ENCODE measurements around the gene XRRA1.
A peak's percentile ranks its signal among the peaks of the same experiment; 100 is the strongest.

Gene XRRA1

GRCh38 chr11:74937696-74938475 is 11.0 kb downstream of the XRRA1 start:
- no peak overlapping the region for H3K4me3 ChIP-seq (ENCODE audit: low read length)
- peak; percentile 40 for DNase-seq (ENCODE audit: low read depth)
- no peak for TF ChIP-seq CTCF (IDR thresholded peaks at IDR 0.05; ENCODE audit: insufficient read depth, low read depth, low read length, missing control alignments)

- H3K4me3 ChIP-seq (ENCODE audit: low read length), result no peak overlapping the region
- no peak for TF ChIP-seq CTCF (IDR thresholded peaks at IDR 0.05; ENCODE audit: insufficient read depth, low read depth, low read length, missing control alignments)
- no peak for DNase-seq (ENCODE audit: low read depth)
These were observed 11.9 kb downstream of the XRRA1 start for GRCh38 chr11:74936976-74937375.

GRCh38 chr11:74936087-74936486 is 12.8 kb downstream of the XRRA1 start:
- H3K4me3 ChIP-seq (ENCODE audit: low read length), result no peak overlapping the region
- TF ChIP-seq CTCF (IDR thresholded peaks at IDR 0.05; ENCODE audit: insufficient read depth, low read depth, low read length, missing control alignments), result no peak
- DNase-seq (ENCODE audit: low read depth), result no peak

- H3K4me3 ChIP-seq (ENCODE audit: low read length), result no peak overlapping the region
- no peak for DNase-seq (ENCODE audit: low read depth)
- TF ChIP-seq CTCF (IDR thresholded peaks at IDR 0.05; ENCODE audit: insufficient read depth, low read depth, low read length, missing control alignments), result no peak
These were observed 13.6 kb downstream of the XRRA1 start for GRCh38 chr11:74935285-74935684.

GRCh38 chr11:74933765-74934164 is 15.1 kb downstream of the XRRA1 start:
- no peak overlapping the region for H3K4me3 ChIP-seq (ENCODE audit: low read length)

GRCh38 chr11:74932797-74933196 is 16.1 kb downstream of the XRRA1 start:
- no peak for TF ChIP-seq CTCF (IDR thresholded peaks at IDR 0.05; ENCODE audit: insufficient read depth, low read depth, low read length, missing control alignments)
- peak; percentile 88 for DNase-seq (ENCODE audit: low read depth)
- H3K4me3 ChIP-seq (ENCODE audit: low read length), result no peak overlapping the region

More at GRCh38 chr11:74933765-74934164, 15.1 kb downstream of the XRRA1 start:
- no peak for DNase-seq (ENCODE audit: low read depth)
- no peak for TF ChIP-seq CTCF (IDR thresholded peaks at IDR 0.05; ENCODE audit: insufficient read depth, low read depth, low read length, missing control alignments)

- H3K4me3 ChIP-seq (ENCODE audit: low read length), result no peak overlapping the region
- no peak for TF ChIP-seq CTCF (IDR thresholded peaks at IDR 0.05; ENCODE audit: insufficient read depth, low read depth, low read length, missing control alignments)
- peak; percentile 59 for DNase-seq (ENCODE audit: low read depth)
These were observed 16.7 kb downstream of the XRRA1 start for GRCh38 chr11:74932169-74932568.
